GM21360 (cell line): ENCODE data around the gene P2RX6.
"Not testable (repeated sequence)": the region's sequence is repeated elsewhere in the genome, so short reads cannot be mapped to it uniquely, and the experiment has no call there.

Experiments
- ATAC-seq: cut with Tn5 transposase; IDR thresholded peaks from one replicate; pipeline ENCODE4 v1.9.1; 2021; ENCODE audit warnings: mild to moderate bottlenecking, moderate library complexity; ENCODE audit not compliant: unreplicated experiment

The P2RX6 gene

GRCh38 chr22:21051145-21051830 lies 36.3 kb downstream of the P2RX6 start:
- no peak for ATAC-seq

DNA sequence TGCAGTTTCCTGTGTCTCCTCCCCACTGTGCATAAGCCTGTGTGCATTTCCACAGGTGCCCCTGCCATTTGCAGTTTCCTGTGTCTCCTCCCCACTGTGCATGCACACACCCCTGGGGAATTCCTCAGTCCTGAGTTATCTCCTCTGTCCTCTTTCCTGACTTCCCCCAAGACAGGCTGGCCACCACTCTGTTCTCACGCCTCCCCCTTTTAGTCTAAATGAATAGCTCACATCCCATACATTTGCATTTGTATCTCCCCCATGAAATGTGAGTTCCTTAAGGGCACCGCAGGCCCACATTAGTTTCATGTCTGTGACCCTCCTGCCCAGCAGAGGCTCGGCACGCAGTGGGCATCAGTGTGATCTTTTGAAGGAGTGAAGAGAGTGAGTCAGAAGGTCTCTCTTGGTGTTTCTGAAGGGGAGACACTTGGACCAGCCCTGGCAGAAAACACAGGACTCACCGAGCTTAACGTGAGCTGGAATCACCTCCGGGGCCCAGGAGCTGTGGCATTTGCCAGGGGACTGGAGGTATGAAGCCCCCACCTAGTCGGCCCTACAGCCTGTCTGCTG lies 37.0 kb downstream of the P2RX6 start:
- ATAC-seq = no peak

- no peak for ATAC-seq
Observed at GRCh38 chr22:21052715-21053459, 37.9 kb downstream of the P2RX6 start.

- no peak for ATAC-seq
Observed at GRCh38 chr22:21054046-21054713, 39.2 kb downstream of the P2RX6 start.

GRCh38 chr22:21054714-21055563 lies 40.0 kb downstream of the P2RX6 start:
- no peak for ATAC-seq

- no peak for ATAC-seq
Observed at GRCh38 chr22:21055564-21055834, 40.5 kb downstream of the P2RX6 start.

DNA sequence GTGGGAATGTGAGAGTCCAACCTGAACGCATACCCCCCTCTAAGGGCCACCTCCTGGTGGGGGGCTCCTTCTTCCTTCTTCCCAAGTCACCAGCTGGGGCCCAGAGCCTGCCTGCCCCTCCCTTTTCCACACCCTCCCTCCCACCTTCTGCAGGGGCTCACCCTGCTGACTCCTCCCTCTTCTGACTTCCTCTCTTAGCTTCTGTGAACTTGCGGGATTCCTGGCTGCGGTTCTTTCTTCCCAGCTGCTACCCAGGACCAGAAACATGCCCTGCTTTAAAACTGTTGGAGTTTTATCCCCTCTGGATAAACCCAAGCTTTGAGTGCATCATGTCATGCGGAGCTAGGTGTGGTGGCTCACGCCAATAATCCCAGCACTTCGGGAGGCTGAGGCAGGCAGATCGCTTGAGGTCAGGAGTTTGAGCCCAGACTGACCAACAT lies 40.9 kb downstream of the P2RX6 start:
- ATAC-seq = no peak

DNA sequence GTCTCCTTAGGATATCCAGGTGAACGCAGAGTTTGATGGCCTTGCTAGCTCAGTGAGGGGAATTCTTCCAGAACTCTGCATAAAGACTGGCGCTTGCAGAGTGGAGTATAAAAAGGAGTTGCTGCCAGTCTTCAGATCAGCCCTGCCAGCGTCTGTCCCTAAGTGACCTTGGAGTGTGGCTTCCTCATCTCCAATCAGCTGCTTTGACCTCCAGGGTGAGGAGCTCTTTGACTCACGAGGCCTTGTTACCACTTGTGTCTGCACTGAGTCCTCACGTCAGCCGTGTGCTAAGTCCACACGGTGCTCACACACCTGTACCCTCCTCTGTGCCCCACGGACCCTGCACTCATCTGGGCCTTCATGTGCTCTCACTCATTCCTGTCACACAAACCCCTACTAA lies 45.4 kb downstream of the P2RX6 start:
- not testable (repeated sequence) for ATAC-seq

DNA sequence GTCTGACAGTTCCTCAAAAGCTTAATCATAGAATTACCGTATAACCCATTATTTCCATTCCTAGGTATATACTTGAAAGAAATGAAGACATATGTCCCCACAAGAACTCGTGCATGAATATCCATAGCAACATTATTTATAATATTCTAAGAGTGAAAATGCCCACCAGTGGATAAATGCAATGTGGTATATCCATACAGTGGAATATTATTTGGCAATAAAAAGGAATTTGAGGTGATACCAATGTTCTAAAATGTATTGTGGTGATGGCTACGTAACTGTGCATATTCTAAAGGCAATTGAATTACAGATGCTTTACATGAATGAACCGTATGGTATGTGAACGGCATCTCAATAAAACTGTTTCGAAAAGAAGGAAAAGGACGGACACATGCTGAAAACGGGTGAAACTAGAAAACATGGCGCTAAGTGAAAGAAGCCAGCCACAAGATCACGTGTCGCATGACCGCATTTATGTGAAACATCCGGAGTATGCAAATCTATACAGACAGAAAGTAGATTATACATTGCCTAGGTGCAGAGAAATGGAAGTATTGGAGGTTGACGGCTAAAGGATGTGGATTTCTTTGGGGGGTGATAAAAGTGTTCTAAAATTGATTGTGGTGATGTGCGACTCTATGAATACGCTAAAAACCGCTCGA lies 46.8 kb downstream of the P2RX6 start:
- not testable (repeated sequence) for ATAC-seq

DNA sequence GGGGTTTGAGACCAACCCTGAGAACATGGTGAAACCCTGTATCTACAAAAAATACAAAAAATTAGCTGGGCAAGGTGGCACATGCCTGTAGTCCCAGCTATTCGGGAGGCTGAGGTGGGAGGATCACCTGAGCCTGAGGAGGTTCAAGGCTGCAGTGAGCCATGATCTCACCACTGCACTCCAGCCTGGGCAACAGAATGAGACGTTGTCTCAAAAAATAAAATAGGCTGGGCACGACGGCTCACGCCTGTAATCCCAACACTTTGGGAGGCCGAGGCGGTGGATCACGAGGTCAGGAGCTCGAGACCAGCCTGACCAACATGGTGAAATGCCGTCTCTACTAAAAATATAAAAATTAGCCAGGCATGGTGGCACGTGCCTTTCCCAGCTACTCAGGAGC lies 49.5 kb downstream of the P2RX6 start:
- ATAC-seq = not testable (repeated sequence)

GRCh38 chr22:21064917-21065864 lies 50.2 kb downstream of the P2RX6 start:
- no peak for ATAC-seq

- no peak for ATAC-seq
Observed at GRCh38 chr22:21067075-21067900, 52.3 kb downstream of the P2RX6 start.

- no peak for ATAC-seq
Observed at GRCh38 chr22:21067901-21068680, 53.1 kb downstream of the P2RX6 start.

DNA sequence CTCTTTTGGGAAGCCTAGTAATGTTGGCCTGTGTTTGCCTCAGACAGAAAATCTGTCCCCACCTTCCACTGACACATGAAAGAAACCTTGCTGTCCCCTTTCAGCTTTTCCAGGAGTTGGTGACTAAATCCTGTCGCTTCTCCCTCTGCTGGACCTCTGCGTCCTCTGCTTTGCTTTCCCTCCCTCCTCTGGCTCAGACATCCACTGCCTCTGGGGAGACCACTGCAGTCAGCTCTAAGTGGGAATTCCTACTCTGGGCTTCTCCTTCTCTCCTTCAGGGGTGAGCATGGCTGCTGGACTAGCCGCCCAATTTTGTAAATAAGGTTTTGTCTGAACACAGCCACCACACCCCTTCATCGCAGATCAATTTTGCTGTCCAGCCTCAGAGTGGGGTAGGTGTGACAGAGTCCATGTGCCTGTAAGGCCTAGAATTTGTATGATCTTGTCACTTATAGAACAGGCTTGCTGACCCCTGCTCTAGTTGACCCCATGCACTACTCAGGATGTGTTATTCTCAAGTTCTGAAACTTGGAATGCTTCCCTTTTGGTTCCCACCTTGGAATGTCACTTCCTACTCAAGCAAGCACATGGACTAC lies 53.8 kb downstream of the P2RX6 start:
- ATAC-seq = no peak

GRCh38 chr22:21069375-21069774 lies 54.4 kb downstream of the P2RX6 start:
- ATAC-seq = no peak

GRCh38 chr22:21070690-21071615 lies 56.0 kb downstream of the P2RX6 start:
- no peak for ATAC-seq
